ENCODE measurements around the gene DOCK2.

DOCK2 gene

DNA sequence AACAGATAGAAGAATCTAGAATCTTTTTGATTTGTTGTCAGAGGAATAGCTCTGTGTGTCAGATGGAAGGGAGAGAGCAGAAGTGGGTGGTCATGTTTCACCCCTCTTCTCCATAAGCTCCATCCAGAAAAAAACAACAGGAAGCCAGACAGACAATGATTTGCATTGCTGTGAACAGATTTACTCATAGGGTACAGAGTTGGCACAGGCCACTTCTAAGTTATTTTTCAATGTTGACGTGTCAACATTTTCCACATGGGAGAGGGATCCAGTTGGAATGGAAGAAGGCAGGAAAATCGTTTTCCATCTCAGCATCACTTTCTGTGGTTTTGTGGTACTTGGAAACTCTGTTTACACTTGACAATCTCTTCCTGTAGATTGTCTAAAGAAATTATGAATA lies 256.5 kb downstream of the DOCK2 start:
- DNase-seq, result no peak

DNA sequence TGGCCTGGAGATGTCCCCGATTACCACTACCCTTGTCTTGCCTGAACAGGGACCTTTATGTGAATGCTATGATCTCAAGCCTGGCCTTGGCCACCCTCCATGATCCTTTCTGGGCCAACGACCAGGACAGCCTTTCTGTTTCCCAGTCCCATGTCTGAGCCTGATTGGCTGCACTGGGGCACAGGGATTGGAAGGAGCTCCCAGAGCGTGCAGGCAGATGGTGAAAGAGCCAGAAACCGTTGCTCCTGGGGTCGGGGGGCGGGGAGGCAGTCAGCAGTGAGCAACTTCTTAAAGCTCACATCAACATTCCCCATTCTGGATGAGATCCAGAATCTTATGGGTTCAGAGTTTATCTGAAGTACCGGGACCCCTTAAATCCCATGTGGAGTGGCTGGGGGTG lies 258.9 kb downstream of the DOCK2 start:
- DNase-seq, result peak in 56 of 58 donors; percentile 26 to 95 (median 74)

- no peak for DNase-seq
Observed at GRCh38 chr5:169897481-169897880, 260.4 kb downstream of the DOCK2 start.

- no peak for DNase-seq
Observed at GRCh38 chr5:169901896-169902295, 264.8 kb downstream of the DOCK2 start.

GRCh38 chr5:169904059-169904458 lies 267.0 kb downstream of the DOCK2 start:
- peak in 1 of 58 donors; percentile 15 for DNase-seq

- DNase-seq, result no peak
Observed at GRCh38 chr5:169904508-169904907, 267.4 kb downstream of the DOCK2 start.

- peak in 4 of 58 donors; percentile 7 to 22 (median 14) for DNase-seq
Observed at GRCh38 chr5:169905017-169905416, 267.9 kb downstream of the DOCK2 start.

DNA sequence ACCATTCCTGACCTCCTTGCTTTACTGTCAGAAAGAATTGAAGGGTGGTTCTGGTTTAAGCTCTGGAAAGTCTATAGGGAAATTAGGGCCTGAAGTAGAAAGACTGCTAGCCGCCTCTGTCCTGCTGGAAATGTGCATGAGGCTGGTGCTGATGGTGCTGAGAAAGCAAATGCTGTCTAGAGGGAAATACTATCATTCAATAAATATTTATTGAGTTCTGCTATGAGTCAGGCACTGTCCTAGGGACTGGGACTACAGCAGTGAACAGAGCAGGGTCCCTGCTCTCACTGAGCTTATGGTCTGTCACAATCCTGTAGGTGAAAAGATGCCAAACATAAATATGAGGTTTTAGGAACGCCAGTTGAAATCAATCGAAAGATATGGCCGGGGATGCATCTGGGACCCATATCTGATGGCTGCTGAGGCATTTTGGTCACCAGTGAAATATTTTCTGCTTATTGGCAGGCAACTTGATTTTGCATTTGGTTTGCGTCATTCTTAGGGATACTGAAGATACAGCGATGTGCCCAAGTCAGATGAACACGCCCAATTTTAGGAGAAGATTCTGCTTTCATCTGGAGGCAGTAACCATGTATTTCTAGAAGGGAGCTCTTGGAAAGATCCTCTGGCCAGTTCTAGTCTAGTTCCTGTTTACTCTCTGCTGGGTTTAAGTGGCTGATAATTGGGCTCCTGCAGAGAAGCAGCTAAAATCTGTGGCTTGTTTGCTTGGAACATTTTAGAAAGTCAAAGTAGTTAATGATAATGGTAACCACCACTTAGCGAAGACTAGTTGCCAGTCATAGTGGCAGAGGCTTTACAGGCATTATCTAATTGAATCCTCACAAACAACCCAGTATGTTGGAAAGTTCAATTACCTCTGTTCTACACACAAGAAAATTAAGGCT lies 269.9 kb downstream of the DOCK2 start:
- no peak for DNase-seq

- no peak for DNase-seq
Observed at GRCh38 chr5:169908864-169909263, 271.8 kb downstream of the DOCK2 start.

DNA sequence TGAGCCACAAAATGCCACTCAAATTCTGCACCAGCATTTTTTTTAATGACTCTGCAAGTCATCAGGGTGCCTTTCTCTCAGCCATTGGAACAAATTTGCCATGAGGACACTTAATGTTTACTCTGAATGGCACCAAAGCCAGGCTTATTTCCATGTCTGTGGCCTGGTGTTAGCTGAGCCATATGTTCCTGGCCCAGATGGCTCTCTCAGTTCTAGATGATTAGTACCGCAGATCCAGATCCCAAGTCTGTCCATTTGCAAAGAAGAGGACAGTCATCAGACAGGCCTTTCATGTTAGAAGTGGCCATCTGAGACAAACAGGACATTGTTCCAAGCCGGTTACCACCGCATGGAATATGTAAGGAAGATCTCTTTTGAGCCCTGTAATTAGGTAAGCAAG lies 272.9 kb downstream of the DOCK2 start:
- peak in 5 of 58 donors; percentile 13 to 50 (median 31) for DNase-seq

DNA sequence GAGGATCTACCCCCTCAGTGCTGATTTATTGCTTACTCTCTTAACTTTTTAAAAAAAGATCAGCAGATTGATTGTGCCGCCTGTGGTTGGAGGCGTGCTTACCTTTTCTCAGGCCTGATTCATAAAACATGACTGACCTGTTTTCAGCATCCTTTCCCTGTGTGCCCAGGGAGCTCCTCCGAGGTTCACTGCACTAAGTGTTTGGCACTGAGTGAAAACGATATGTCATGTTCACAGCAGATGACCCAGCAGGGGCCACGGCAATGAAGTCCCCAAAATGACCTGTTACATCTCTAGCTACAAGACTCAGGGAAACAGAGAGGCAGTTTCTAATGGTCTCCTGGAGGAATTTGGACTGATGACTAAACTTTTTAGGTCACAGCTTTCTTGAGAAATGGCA lies 273.3 kb downstream of the DOCK2 start:
- no peak for DNase-seq

GRCh38 chr5:169911448-169912212 lies 274.6 kb downstream of the DOCK2 start:
- no peak for DNase-seq

- DNase-seq, result no peak
Observed at GRCh38 chr5:169913479-169913878, 276.4 kb downstream of the DOCK2 start.

DNA sequence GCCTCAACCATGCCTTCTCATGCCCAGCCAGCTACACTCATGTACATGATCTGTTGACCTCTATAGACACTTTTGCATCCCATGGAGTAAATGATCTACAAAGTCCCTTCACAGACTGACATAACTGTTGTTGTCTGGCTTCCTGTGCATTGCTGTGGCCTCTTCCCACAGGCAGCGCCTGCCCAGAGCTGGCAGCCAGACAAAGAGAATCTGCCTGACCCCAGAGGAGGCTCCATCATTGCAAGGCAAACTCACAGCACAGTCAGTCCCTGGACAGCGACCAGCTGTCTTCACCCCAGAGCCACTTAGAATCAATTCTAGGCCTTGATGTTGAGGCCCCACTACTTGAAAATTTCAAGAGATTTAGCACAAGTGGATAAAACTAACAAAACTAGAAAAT lies 277.7 kb downstream of the DOCK2 start:
- DNase-seq, result peak in 38 of 58 donors; percentile 4 to 77 (median 28)

- no peak for DNase-seq
Observed at GRCh38 chr5:169917500-169917899, 280.4 kb downstream of the DOCK2 start.

GRCh38 chr5:169918228-169918627 lies 281.2 kb downstream of the DOCK2 start:
- DNase-seq, result no peak

DNA sequence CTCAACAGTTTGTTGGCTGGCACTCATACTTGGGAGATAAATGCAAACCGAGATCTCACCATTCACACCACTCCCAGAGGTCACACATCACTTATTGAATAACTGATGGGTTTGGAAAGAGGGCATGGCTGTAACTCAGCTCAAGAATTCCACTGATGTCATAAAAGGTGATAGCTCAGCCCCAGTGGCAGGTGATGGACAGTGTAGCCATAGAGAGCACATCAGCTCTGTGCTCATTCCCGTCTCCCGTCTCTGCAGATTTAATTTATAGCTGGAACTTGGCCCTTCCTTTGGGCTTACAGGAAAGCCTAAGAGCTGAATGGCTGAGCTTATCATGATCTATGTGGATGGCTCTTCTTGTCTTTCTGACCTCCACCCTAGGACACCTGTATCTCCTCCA lies 283.4 kb downstream of the DOCK2 start:
- DNase-seq, result no peak

DNA sequence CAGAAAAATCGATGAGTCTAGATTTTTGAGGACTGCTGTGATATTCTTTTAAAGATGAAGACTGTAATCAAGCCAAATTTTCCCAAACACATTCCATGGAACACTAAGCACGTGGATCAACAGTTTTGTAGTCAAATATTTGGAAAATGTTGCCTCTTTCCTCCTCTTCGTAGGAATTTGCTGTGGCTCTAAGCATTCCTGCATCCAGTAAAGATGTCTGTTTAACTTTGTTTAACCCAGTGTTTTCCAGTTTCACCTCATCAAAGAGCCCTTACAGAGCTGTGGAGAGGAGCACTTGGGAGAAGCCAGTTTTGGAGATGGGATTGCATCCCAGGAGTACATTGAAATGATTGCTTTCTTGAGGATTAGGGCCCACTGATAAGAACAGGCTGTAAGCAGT lies 284.3 kb downstream of the DOCK2 start:
- DNase-seq, result no peak

- no peak for DNase-seq
Observed at GRCh38 chr5:169921949-169922348, 284.9 kb downstream of the DOCK2 start.

DNA sequence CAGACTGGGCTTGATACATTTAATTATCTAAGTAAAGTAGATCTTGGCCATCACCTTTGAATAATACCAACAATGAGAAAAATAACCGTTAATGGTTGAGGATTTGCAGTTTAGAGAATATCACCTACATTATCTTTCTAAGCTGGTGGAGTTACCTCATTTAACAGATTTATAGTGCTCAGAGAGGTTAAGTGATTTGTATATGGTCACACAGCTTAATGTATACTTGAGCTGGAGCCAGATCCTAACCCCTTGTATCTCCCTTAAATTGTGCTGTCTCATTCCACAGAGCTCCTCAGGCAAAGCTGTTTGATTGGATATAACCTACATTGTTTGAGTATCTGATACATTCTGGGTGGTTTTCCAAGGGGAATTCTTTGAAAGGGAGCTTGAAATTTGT lies 285.4 kb downstream of the DOCK2 start:
- DNase-seq, result no peak

GRCh38 chr5:169923988-169924387 lies 286.9 kb downstream of the DOCK2 start:
- DNase-seq, result no peak

GRCh38 chr5:169933127-169933526 lies 296.1 kb downstream of the DOCK2 start:
- no peak for DNase-seq

Measured in anterior cingulate cortex (tissue), 58 donors.